ENCODE measurements around the gene GAN.
"Not testable (repeated sequence)": the region's sequence is repeated elsewhere in the genome, so short reads cannot be mapped to it uniquely, and the experiment has no call there.

GAN gene

GRCh38 chr16:81310045-81310644, 4.6 kb upstream of the GAN start:
- DNase-seq = no peak

GRCh38 chr16:81311762-81312161, 3.0 kb upstream of the GAN start:
- DNase-seq = no peak

DNA sequence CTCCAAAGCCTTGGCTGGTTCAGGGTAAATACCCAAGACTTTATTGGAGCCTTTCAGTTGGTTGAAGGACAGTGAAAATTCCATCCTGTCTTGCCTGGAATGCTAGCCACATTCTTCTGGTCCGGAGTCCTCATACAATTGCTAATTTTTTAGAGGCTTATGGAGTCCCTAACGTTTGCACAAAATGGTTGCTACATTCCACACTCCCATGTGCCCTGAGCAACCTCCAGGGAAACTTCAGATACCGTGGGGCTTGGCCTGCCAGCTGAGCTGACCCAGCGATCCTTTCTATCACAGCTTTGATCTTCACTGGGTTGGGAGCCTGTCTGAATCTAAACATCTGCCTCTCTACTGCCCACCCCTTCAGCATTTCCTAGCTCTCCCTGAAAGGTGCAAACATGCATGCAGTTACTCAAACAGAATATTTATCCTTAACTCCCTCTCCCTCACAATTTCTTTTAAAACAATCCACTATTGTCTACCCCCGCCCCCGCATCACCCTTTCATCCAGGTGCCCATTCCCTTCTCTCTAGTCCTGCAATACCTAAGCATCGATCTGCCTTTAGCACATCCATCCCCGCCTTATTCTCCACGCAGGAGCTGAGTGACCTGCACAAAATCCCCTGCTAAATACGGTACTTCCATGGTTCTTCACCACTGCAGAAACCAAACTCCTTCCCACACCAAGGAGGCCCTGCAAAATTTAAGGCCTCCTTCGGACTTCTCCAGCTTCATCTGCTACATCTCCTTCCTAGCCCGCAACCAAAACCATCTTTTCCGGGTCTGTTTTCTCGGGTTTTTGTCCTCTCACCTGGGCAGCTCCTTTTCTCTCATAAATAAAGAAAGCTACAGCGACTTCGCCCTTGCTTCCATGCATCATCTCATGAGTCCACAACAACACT, 810 bp upstream of the GAN start:
- DNase-seq = no peak

- DNase-seq = peak; percentile 42
Observed at GRCh38 chr16:81315271-81316175, 761 bp downstream of the GAN start.

DNA sequence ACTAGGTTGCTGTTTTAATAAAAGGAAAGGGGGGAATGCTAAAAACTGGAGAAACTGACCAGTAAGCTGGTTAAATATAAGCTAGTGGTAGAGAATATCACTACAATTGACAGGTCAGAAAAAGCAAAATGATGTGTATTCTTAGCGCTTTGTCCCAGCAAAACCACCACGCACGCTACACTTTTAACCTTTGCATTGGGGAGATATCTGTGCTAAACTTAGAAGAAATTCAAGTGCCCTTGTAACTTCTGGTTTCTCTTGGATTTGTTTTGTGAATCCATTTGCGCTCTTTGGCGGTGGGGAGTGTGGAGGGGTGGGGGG, 1.4 kb downstream of the GAN start:
- no peak for DNase-seq

DNA sequence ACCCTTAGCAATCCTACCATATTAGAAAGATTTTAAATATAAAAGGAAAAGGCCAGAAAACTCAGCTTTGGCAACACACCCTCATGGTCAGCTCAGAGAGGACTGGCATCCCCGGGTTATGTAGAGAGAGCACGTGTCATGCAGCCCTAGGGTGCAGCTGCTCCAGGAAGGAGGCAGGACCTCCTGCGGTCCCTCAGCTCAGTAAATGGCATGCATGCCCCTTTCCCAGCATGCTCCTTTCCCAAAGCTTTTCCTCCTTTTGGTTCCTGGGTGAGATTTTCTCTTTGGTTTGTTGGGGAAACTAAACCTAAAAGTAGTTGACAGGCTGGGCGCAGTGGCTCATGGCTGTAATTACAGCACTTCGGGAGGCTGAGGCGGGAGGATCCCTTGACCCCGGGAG, 3.9 kb downstream of the GAN start:
- no peak for DNase-seq

DNA sequence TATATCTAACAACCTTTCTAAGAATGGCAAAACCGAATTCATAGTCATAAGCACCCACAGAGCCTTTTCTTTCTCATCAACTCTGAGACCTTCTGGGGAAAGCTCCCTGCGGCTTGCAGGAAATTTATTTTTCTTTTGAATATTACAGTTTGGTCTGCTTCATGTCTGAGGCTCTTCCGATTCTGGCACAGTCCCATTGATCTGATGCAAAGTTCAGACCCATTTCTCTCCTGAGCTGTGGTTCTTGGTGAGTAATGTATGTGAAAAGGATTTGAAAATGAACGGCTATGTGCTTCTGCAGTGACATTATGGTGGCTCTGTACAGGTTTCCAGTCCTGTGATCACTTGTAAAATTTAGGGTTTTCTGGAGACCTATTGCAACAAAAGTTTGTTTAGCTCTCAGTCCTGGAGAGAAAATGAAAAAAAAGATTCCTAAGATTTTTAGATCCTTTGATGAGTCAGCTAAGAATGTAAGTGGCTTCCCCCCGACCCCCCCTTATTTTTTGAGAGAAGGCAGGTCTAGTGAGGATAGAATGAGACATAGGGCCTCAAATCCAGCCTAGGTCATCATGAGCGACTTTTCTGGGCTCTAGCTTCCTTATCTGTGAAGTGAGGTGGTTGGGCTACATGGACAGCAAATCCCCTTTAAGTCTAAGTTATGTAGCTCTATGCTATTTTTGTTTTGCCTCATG, 4.6 kb downstream of the GAN start:
- no peak for DNase-seq

GRCh38 chr16:81321039-81321438, 6.3 kb downstream of the GAN start:
- DNase-seq = no peak

- DNase-seq = no peak
Observed at GRCh38 chr16:81321536-81321935, 6.8 kb downstream of the GAN start.

- DNase-seq = no peak
Observed at GRCh38 chr16:81324808-81325207, 10.0 kb downstream of the GAN start.

DNA sequence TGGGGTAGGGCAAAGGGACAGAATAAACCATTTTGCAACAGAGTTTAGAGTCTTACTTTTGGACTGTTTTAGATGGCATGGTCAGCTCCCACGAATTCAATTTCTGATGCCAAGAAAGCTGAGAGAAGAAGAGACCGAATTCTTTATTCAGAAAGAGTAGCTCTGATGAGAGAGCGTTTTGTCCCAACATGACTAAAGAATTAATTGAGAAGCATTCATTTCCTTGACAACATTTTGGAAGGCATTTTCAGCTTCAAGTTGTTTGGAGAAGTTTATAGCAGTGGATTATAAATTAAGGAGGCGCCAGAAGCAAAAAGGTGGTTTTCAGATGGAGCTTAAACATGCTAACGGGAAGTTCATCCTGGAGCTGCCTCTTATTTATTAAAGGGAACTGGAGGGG, 12.2 kb downstream of the GAN start:
- no peak for DNase-seq

DNA sequence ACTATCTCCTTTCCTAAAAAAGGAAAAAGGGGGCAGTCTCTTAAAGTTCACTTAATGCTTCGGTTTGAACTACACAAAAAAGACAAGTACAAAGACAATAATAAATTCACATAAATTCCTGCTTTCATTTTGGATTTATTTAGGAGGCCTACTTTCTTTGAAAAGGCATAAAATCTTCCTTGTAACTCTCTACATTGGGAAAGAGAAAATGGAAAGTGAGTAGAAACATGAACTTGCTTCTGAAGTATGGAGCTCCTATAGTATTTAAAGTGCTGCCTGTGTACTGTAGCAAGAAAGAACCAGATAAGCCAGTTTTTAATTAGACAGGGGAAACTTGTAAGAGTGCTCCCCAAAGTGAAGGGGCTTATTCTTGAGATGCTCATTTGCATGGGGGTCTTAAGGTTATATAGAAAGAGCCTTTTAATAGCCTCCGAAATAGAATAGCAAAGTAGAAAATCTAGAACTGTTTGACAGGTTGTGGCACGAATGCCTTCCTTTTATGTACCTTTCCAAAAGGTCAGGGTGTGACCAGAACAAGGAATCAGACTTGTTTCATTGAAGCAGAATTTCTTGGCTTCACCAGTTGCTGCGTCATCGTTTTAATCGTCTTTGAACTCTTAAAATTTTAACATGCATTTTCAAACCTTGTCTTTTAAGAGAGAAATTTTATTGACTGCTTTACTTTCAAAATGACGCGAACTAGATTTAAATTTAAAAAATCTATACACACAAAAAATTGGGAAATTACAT, 12.9 kb downstream of the GAN start:
- DNase-seq = no peak

DNA sequence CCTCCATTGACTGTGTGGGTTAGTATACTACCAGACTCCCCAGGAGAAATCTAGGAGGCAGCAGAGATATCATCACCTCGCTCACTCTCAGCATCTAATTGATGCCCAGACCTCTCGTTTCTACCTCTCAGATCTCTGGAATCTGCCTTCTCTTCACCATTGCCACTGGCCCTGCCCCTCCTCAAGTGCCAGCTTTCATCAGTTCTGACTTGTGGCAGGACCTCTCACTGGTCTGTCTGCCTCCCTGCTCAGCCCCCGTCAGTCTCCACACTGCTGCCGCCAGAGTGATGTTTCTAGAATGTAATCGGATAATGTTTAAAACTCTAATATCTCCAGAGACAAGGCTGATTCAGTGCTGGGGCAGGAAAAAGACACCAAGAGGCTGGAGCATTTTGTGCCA, 15.2 kb downstream of the GAN start:
- DNase-seq = no peak

GRCh38 chr16:81333356-81333755, 18.6 kb downstream of the GAN start:
- no peak for DNase-seq

GRCh38 chr16:81335669-81336068, 20.9 kb downstream of the GAN start:
- no peak for DNase-seq

DNA sequence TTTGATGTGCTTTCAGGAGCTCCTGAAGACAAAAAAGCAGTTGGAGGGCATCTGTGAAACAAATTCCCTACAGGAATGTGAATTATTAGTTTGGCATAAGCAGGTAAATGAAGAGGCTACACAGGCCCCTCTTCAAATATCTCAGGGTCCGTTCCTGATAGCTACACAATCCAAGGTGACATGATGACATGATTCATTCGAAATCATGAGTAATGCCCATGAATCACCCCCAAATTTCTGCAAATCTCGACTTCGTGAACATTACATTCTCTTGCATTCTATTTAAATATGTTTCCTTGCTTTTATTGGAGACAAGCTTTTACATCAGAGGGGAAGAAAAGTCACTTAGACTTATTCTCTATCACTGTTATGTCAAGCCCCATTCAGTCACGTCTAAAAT, 22.3 kb downstream of the GAN start:
- no peak for DNase-seq

- DNase-seq = not testable (repeated sequence)
Observed at GRCh38 chr16:81345172-81345571, 30.4 kb downstream of the GAN start.

GRCh38 chr16:81347425-81347824, 32.7 kb downstream of the GAN start:
- no peak for DNase-seq

GRCh38 chr16:81349608-81350305, 35.0 kb downstream of the GAN start:
- no peak for DNase-seq

DNA sequence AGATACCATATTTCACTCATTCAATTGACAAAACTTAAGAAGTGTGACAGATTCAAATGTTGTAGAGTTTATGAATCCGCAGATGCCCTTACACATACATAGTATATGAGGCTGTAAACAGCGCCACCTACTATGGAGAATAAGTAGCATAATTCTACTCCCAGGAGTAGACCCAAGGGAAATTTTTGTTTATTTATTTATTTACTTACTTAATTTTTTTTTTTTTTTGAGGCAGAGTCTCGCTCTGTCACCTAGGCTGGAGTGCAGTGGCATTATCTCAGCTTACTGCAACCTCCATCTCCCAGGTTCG, 35.5 kb downstream of the GAN start:
- DNase-seq = no peak

- DNase-seq = no peak
Observed at GRCh38 chr16:81353895-81354294, 39.1 kb downstream of the GAN start.

DNA sequence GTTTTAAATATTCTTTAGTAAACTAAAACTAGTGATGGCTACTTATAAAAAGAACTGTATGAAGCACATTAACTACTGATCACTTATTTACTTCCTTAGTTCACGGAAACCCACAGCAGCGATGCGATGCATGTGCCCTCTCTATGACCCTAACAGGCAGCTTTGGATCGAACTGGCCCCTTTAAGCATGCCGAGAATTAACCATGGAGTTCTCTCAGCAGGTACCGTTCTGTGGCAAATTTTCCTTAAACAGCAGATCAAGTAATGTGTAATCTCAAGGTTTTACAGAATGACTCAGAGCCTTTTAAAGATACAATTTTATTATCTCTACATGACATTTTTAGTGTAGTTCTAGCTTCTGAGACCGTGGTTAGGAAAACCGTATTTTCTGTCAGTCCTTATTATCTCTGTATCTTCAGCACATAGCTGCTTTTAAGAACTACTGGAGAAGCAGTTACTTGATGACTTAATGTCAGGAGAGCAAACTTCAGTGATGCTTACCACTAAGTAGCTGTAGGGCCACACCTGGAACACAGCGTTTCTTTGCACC, 43.0 kb downstream of the GAN start:
- DNase-seq = no peak
